CD14-positive monocyte (primary cell): ENCODE measurements around the gene BRAT1. TPM values are rescaled to one million over a fixed set of nuclear protein-coding genes. Genes with fewer than 3 reads are reported as not detected.

Experiments
- DNase-seq, 3 donors: peaks; one replicate each; pipeline ENCODE4 v3.0.0-alpha.2; 2011 to 2022
- H2AFZ ChIP-seq: 2 replicates; pipeline ENCODE4 v1.6.0; 2012; ENCODE audit warnings: mild to moderate bottlenecking, low read depth, low read length, inconsistent platforms; ENCODE audit not compliant: insufficient read depth, poor library complexity, severe bottlenecking
- H3K27ac ChIP-seq, 2 donors: 1 replicate in 1 of 2; 2 replicates in 1 of 2; pipeline ENCODE4 v1.5.1; 2012 to 2013; ENCODE audit warnings: low read length in 2 of 2, control low read depth in 1 of 2, inconsistent platforms in 1 of 2, low read depth in 1 of 2, mild to moderate bottlenecking in 1 of 2
- H3K27me3 ChIP-seq, 2 donors: one replicate each; pipeline versions ENCODE4 v1.6.0 to v1.6.1; 2011 to 2013; ENCODE audit warnings: low read length in 2 of 2; ENCODE audit not compliant: control insufficient read depth in 2 of 2, insufficient read depth in 2 of 2
- H3K36me3 ChIP-seq, 2 donors: replicated peaks in 1 of 2; 1 replicate in 1 of 2; 2 replicates in 1 of 2; pipeline versions ENCODE4 v1.5.1 to v1.6.1; 2012 to 2013; ENCODE audit warnings: low read length in 2 of 2, control low read depth in 1 of 2, inconsistent platforms in 1 of 2, mild to moderate bottlenecking in 1 of 2; ENCODE audit not compliant: insufficient read depth in 2 of 2, control insufficient read depth in 1 of 2
- H3K4me1 ChIP-seq, 2 donors: 1 replicate in 1 of 2; 2 replicates in 1 of 2; pipeline versions ENCODE4 v1.5.1 to v1.6.1; 2012 to 2013; ENCODE audit warnings: low read length in 2 of 2, control low read depth in 1 of 2, inconsistent platforms in 1 of 2, mild to moderate bottlenecking in 1 of 2, moderate library complexity in 1 of 2; ENCODE audit not compliant: insufficient read depth in 2 of 2, control insufficient read depth in 1 of 2
- H3K4me2 ChIP-seq: replicated peaks from 2 replicates; pipeline ENCODE3; 2012; ENCODE audit warnings: low read length, moderate library complexity, mild to moderate bottlenecking; ENCODE audit not compliant: poor library complexity, severe bottlenecking; ENCODE audit errors: extremely low read depth
- H3K4me3 ChIP-seq, 3 experiments: fragments of 200-600 bp in 1 of 3; sonication (generic) in 1 of 3; replicated peaks in 1 of 3; 1 replicate in 2 of 3; 2 replicates in 1 of 3; pipeline ENCODE4 v1.5.1; 2011 to 2013; ENCODE audit warnings: low read length in 3 of 3, mild to moderate bottlenecking in 3 of 3, control low read depth in 2 of 3, low read depth in 2 of 3, inconsistent platforms in 1 of 3, moderate library complexity in 1 of 3
- H3K79me2 ChIP-seq: 2 replicates; pipeline ENCODE4 v1.6.0; 2012; ENCODE audit warnings: mild to moderate bottlenecking, control low read depth, inconsistent platforms, low read length, moderate library complexity; ENCODE audit not compliant: insufficient read depth
- H3K9ac ChIP-seq: 2 replicates; pipeline ENCODE4 v1.6.0; 2017; ENCODE audit warnings: low read length, mild to moderate bottlenecking; ENCODE audit not compliant: insufficient read depth, poor library complexity, severe bottlenecking
- H3K9me3 ChIP-seq, 2 donors: replicated peaks in 1 of 2; 1 replicate in 1 of 2; 2 replicates in 1 of 2; pipeline versions ENCODE4 v1.5.1 to v1.6.1; 2012 to 2013; ENCODE audit warnings: low read length in 2 of 2, control low read depth in 1 of 2; ENCODE audit not compliant: control insufficient read depth in 1 of 2, insufficient read depth in 1 of 2
- H4K20me1 ChIP-seq: 2 replicates; pipeline ENCODE4 v1.6.0; 2012; ENCODE audit warnings: mild to moderate bottlenecking, low read length, control low read depth, moderate library complexity; ENCODE audit not compliant: insufficient read depth
- H3K27ac Mint-ChIP-seq, 7 donors: one replicate each; pipeline ENCODE4 v1.8.0; 2020; ENCODE audit warnings: mild to moderate bottlenecking in 7 of 7, mixed read lengths in 7 of 7, moderate library complexity in 6 of 7, inconsistent platforms in 2 of 7
- H3K27me3 Mint-ChIP-seq, 3 donors: one replicate each; pipeline ENCODE4 v1.8.0; 2021 to 2022; ENCODE audit warnings: low read depth in 3 of 3, mild to moderate bottlenecking in 3 of 3, mixed read lengths in 3 of 3, moderate library complexity in 3 of 3, inconsistent platforms in 1 of 3
- H3K36me3 Mint-ChIP-seq, 2 donors: one replicate each; pipeline ENCODE4 v1.8.0; 2020; ENCODE audit warnings: mixed read lengths in 2 of 2, inconsistent platforms in 1 of 2, mild to moderate bottlenecking in 1 of 2
- H3K4me1 Mint-ChIP-seq: one replicate; pipeline ENCODE4 v1.8.0; 2020; ENCODE audit warnings: mild to moderate bottlenecking, mixed read lengths
- H3K4me3 Mint-ChIP-seq, 2 donors: one replicate each; pipeline ENCODE4 v1.8.0; 2020; ENCODE audit warnings: mild to moderate bottlenecking in 2 of 2, mixed read lengths in 2 of 2, moderate library complexity in 1 of 2
- H3K9me3 Mint-ChIP-seq, 7 donors: one replicate each; pipeline ENCODE4 v1.8.0; 2020 to 2022; ENCODE audit warnings: mixed read lengths in 7 of 7, mild to moderate bottlenecking in 6 of 7, moderate library complexity in 6 of 7, inconsistent platforms in 2 of 7
- WGBS: methylation state at CpG from one replicate; pipeline ENCODE4 v1.1.5; 2013; ENCODE audit warnings: missing lambda C conversion rate; ENCODE audit not compliant: insufficient coverage; 5-methylcytosine and 5-hydroxymethylcytosine counted together
- intact Hi-C, 2 donors: fragments of 100-400 bp; cut with micrococcal nuclease; formaldehyde crosslinking; loops; one replicate each; pipeline versions ENCODE4 v1.15.0 to v1.15.1; 2023
- polyA plus RNA-seq, 3 donors: library from polyadenylated mRNA; depleted of rRNA in 1 of 3; unstranded in 2 of 3; stranded (reverse) in 1 of 3; fragments of 300-500 nt in 2 of 3; fragments of >200 nt in 1 of 3; fragmentation: Illumina TruSeq in 2 of 3; gene quantifications; 1 replicate in 2 of 3; 2 replicates in 1 of 3; pipeline ENCODE4 v1.2.3, GENCODE V29; 2012 to 2021
- TF ChIP-seq, protein P1 (sequence below): fragments of 200-600 bp; IDR thresholded peaks from one replicate; pipeline ENCODE4 v1.8.0; 2022; ENCODE audit warnings: antibody characterized with exemption, mild to moderate bottlenecking

Gene BRAT1
- polyA plus RNA-seq, 3 donors: 31.6 to 34.2 (median 32.5) TPM

- peaks cover 0 to 4% (median 2%) of the 10 kb centered on the region in 3 donors for H3K27me3 Mint-ChIP-seq
- H3K36me3 Mint-ChIP-seq: peaks cover 61 to 72% of the 10 kb centered on the region in 2 donors
- Histone ChIP-seq H3K4me3 (no peak overlapping the region), H3K79me2 (no peaks in the 10 kb centered on the region), H3K9me3 (no peaks in the 10 kb centered on the region), H3K36me3 (peaks cover 34 to 59% of the 10 kb centered on the region in 2 donors), H3K9ac (no peak overlapping the region), H2AFZ (no peak overlapping the region), H3K27me3 (no peaks in the 10 kb centered on the region), H3K4me1 (peaks cover 8 to 9% of the 10 kb centered on the region in 2 donors), H3K4me2 (no peak overlapping the region), H4K20me1 (peaks cover 4% of the 10 kb centered on the region), H3K27ac (no peak overlapping the region)
- no peak overlapping the region for H3K27ac Mint-ChIP-seq
- no peaks in the 10 kb centered on the region for H3K9me3 Mint-ChIP-seq
- TF ChIP-seq, protein P1, sequence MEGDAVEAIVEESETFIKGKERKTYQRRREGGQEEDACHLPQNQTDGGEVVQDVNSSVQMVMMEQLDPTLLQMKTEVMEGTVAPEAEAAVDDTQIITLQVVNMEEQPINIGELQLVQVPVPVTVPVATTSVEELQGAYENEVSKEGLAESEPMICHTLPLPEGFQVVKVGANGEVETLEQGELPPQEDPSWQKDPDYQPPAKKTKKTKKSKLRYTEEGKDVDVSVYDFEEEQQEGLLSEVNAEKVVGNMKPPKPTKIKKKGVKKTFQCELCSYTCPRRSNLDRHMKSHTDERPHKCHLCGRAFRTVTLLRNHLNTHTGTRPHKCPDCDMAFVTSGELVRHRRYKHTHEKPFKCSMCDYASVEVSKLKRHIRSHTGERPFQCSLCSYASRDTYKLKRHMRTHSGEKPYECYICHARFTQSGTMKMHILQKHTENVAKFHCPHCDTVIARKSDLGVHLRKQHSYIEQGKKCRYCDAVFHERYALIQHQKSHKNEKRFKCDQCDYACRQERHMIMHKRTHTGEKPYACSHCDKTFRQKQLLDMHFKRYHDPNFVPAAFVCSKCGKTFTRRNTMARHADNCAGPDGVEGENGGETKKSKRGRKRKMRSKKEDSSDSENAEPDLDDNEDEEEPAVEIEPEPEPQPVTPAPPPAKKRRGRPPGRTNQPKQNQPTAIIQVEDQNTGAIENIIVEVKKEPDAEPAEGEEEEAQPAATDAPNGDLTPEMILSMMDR: no peak
- intact Hi-C loops: no loop called here
- no peak for DNase-seq
- peaks cover 6% of the 10 kb centered on the region for H3K4me1 Mint-ChIP-seq
- H3K4me3 Mint-ChIP-seq: no peak overlapping the region
- WGBS: over 99% methylated on average over 10 of the region's 15 CpGs
Measured at GRCh38 chr7:2571409-2571808, 16.1 kb upstream of the BRAT1 start.

GRCh38 chr7:2570021-2570420 is 14.7 kb upstream of the BRAT1 start:
- Mint-ChIP-seq H3K9me3 (no peaks in the 10 kb centered on the region), H3K4me1 (peaks cover 6% of the 10 kb centered on the region), H3K4me3 (no peak overlapping the region), H3K36me3 (peaks cover 58 to 70% of the 10 kb centered on the region in 2 donors), H3K27ac (peak overlapping the region in 1 of 7 donors; percentile 42), H3K27me3 (peaks cover 0 to 4% (median 0%) of the 10 kb centered on the region in 3 donors)
- H3K9me3 ChIP-seq: no peaks in the 10 kb centered on the region
- no peak for DNase-seq
- H3K4me1 ChIP-seq: peaks cover 8 to 9% of the 10 kb centered on the region in 2 donors
- 100% methylated on average over 7 of the region's 16 CpGs for WGBS
- no peak overlapping the region for H2AFZ ChIP-seq
- no peaks in the 10 kb centered on the region for H3K79me2 ChIP-seq
- no peak overlapping the region for H3K4me2 ChIP-seq
- H3K27me3 ChIP-seq: no peaks in the 10 kb centered on the region
- no peak overlapping the region for H3K4me3 ChIP-seq
- peaks cover 32 to 56% of the 10 kb centered on the region in 2 donors for H3K36me3 ChIP-seq
- H3K27ac ChIP-seq: no peak overlapping the region
- H4K20me1 ChIP-seq: peaks cover 4% of the 10 kb centered on the region
- H3K9ac ChIP-seq: no peak overlapping the region
- TF ChIP-seq, protein P1: no peak
- intact Hi-C loops: no loop called here
